Measurements from ENCODE around the gene ADAM12. TPM values are rescaled to one million over a fixed set of nuclear protein-coding genes. Genes with fewer than 3 reads are reported as not detected.

Gene ADAM12
- total RNA-seq, 1 donor from 2014 or later, result 3.7 TPM

GRCh38 chr10:126398383-126398743, 10.1 kb upstream of the ADAM12 start:
- no peak overlapping the region for H3K27ac ChIP-seq
- no peak for DNase-seq (ENCODE audit: extremely low spot score in 2 of 2)
- no peak overlapping the region for H3K4me3 ChIP-seq
- intact Hi-C loops (cut with DNase I), result no loop called here
- H3K27me3 ChIP-seq, result no peaks in the 10 kb centered on the region
- TF ChIP-seq POLR2A (IDR thresholded peaks at IDR 0.05), result no peak
- TF ChIP-seq CTCF (IDR thresholded peaks at IDR 0.05), result no peak
- no peak for TF ChIP-seq POLR2AphosphoS5 (IDR thresholded peaks at IDR 0.05; ENCODE audit: insufficient read depth in 1 of 2, low read depth in 1 of 2)
- no peaks in the 10 kb centered on the region for H3K36me3 ChIP-seq
- H3K4me1 ChIP-seq, result peaks cover 5% of the 10 kb centered on the region
- H3K9me3 ChIP-seq, result no peaks in the 10 kb centered on the region

- no peaks in the 10 kb centered on the region for H3K36me3 ChIP-seq
- no peak for DNase-seq (ENCODE audit: extremely low spot score in 2 of 2)
- no peak for TF ChIP-seq POLR2AphosphoS5 (IDR thresholded peaks at IDR 0.05; ENCODE audit: insufficient read depth in 1 of 2, low read depth in 1 of 2)
- TF ChIP-seq CTCF (IDR thresholded peaks at IDR 0.05), result no peak
- TF ChIP-seq POLR2A (IDR thresholded peaks at IDR 0.05), result no peak
Observed at GRCh38 chr10:126397640-126398382, 9.5 kb upstream of the ADAM12 start.

GRCh38 chr10:126397156-126397555, 8.9 kb upstream of the ADAM12 start:
- intact Hi-C loops (cut with DNase I), result no loop called here
- Histone ChIP-seq H3K4me3 (no peak overlapping the region), H3K27me3 (no peaks in the 10 kb centered on the region), H3K27ac (no peak overlapping the region), H3K9me3 (no peaks in the 10 kb centered on the region), H3K4me1 (peaks cover 5% of the 10 kb centered on the region), H3K36me3 (no peaks in the 10 kb centered on the region)
- TF ChIP-seq CTCF (IDR thresholded peaks at IDR 0.05) (no peak), POLR2A (IDR thresholded peaks at IDR 0.05) (no peak), POLR2AphosphoS5 (IDR thresholded peaks at IDR 0.05; ENCODE audit: insufficient read depth in 1 of 2, low read depth in 1 of 2) (no peak)
- no peak for DNase-seq (ENCODE audit: extremely low spot score in 2 of 2)

More at GRCh38 chr10:126397640-126398382, 9.5 kb upstream of the ADAM12 start:
- Histone ChIP-seq H3K4me3 (no peak overlapping the region), H3K9me3 (no peaks in the 10 kb centered on the region), H3K27ac (no peak overlapping the region), H3K4me1 (peaks cover 5% of the 10 kb centered on the region), H3K27me3 (no peaks in the 10 kb centered on the region)
- intact Hi-C loops (cut with DNase I), result no loop called here

GRCh38 chr10:126394948-126395347, 6.7 kb upstream of the ADAM12 start:
- Histone ChIP-seq H3K4me1 (peaks cover 5% of the 10 kb centered on the region), H3K27ac (no peak overlapping the region), H3K9me3 (no peaks in the 10 kb centered on the region), H3K4me3 (no peak overlapping the region), H3K27me3 (no peaks in the 10 kb centered on the region), H3K36me3 (no peaks in the 10 kb centered on the region)
- intact Hi-C loops (cut with DNase I), result no loop called here
- TF ChIP-seq POLR2AphosphoS5 (IDR thresholded peaks at IDR 0.05; ENCODE audit: insufficient read depth in 1 of 2, low read depth in 1 of 2), result no peak
- no peak for TF ChIP-seq CTCF (IDR thresholded peaks at IDR 0.05)
- no peak for TF ChIP-seq POLR2A (IDR thresholded peaks at IDR 0.05)
- DNase-seq (ENCODE audit: extremely low spot score in 2 of 2), result no peak

- no peak for DNase-seq (ENCODE audit: extremely low spot score in 2 of 2)
- Histone ChIP-seq H3K4me3 (no peak overlapping the region), H3K9me3 (no peaks in the 10 kb centered on the region), H3K27ac (no peak overlapping the region), H3K27me3 (no peaks in the 10 kb centered on the region), H3K4me1 (peaks cover 3% of the 10 kb centered on the region), H3K36me3 (no peaks in the 10 kb centered on the region)
- intact Hi-C loops (cut with DNase I), result no loop called here
- no peak for TF ChIP-seq CTCF (IDR thresholded peaks at IDR 0.05)
- TF ChIP-seq POLR2A (IDR thresholded peaks at IDR 0.05), result no peak
- TF ChIP-seq POLR2AphosphoS5 (IDR thresholded peaks at IDR 0.05; ENCODE audit: insufficient read depth in 1 of 2, low read depth in 1 of 2), result no peak
Observed at GRCh38 chr10:126393076-126393475, 4.8 kb upstream of the ADAM12 start.
